NK-92 (cell line): ENCODE results near the gene RFESD.

Experiments used
- DNase-seq: peaks from one replicate; lab custom pipeline; 2025; ENCODE audit not compliant: unreplicated experiment; lab: John Stamatoyannopoulos, UW

The RFESD gene

DNA sequence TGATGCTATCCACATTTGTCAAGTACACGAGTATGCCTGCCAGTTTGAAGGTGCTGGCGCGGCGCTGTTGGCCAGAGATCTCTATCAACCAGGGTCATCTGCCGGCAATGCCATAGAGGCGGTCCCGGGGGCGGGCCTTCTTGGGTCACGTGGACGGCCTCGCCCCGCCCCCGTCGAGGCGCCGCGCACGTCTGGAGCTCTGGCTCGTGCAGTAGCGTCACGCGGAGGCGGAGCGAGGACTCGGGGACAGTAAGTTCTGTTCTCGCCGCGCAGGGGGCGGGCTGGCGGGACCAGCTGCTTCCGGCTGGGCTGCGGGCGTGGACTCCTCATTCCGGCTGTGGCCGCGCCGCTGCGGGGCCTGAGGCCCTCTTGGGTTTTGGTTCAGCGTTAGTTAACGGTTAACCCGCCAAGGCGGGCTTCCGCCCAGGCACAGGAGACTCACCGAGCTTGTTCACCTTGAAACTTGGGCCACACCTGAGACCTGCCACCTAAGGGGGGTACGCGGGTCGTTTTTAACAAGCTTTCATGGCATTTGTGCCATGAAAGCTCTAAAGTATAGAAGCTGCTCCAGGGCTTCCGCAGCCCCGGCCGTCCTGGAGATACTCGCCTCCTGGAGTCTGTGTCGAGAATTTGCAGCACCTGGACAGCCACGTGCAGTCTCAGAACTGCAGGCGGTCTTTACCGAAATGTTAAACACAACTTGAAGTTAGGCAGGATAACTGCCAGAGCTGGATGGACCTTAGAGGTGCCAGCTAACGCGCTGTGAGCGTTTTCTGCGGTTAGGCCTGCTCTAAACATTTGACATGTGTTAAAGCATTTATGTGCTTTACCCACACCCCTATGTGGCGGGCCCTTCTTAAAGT lies at the start of gene RFESD:
Gene RFESD, plus strand, starts transcription at position 209 of the 863 bp plus-strand sequence. CDS start 5,495 bp downstream, outside the sequence.
- DNase-seq, result peak; percentile 31

- no peak for DNase-seq
Measured at GRCh38 chr5:95599252-95599651, 47.3 kb upstream of the RFESD start.

GRCh38 chr5:95600557-95600956 lies 46.0 kb upstream of the RFESD start:
- no peak for DNase-seq

DNA sequence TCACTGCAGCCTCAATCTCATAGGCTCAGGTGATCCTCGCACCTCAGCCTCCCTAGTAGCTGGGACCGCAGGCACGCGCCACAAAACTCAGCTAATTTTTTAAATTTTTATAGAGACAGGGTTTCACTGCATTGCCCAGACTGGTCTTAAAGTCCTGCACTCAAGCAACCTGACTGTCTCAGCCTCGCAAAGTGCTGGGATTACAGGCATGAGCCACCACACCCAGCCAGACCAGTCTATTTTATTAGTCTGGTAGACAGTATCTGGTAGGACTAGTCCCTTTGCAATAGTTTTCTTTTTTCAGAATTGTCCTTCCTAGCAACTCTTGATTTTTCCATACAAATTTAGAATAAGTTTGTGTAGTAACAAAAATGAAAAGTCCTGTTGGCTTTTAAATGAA lies 40.8 kb upstream of the RFESD start:
- DNase-seq, result no peak

DNA sequence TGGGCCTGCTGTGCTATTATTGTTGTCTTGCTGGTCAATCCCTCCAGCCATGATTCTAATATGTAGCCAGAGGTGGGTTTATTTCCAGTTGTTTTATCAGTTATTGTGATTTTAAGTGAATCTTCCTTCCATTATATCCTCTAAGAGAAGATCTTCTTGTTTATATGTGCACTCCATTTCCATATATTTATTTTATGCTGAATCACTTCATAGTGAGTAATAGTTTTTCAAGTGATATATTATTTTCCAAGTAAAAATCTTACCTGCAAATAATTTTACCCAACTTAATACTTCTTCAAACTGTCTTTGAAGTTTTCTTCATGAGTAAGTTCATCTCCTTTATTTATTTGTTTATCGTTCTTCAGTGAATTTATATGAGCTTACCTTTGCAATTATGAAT lies 40.2 kb upstream of the RFESD start:
- DNase-seq, result no peak

GRCh38 chr5:95609711-95610110 lies 36.9 kb upstream of the RFESD start:
- DNase-seq, result no peak

GRCh38 chr5:95610546-95610945 lies 36.0 kb upstream of the RFESD start:
- no peak for DNase-seq

DNA sequence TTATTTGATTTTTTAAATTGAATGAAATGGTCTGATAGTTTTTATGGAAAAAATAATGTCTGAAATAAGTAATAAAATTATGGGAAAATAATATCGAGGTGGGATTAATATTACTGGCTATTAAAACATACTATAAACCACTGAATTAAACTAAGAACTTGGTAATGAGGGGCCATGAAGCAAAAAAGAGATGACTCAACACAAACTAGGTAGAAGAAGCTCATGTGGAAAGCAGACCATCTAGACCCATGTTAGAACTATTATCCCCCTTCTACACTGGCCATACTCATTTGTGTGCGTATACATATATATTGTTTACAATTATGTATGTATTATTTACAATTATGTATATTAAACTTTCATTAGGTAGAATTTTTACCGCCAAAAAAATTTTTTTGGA lies 35.2 kb upstream of the RFESD start:
- no peak for DNase-seq

GRCh38 chr5:95613514-95613913 lies 33.1 kb upstream of the RFESD start:
- DNase-seq, result no peak

GRCh38 chr5:95615164-95615467 lies 31.5 kb upstream of the RFESD start:
- DNase-seq, result no peak

GRCh38 chr5:95617057-95617456 lies 29.5 kb upstream of the RFESD start:
- no peak for DNase-seq

GRCh38 chr5:95619096-95619495 lies 27.5 kb upstream of the RFESD start:
- no peak for DNase-seq

DNA sequence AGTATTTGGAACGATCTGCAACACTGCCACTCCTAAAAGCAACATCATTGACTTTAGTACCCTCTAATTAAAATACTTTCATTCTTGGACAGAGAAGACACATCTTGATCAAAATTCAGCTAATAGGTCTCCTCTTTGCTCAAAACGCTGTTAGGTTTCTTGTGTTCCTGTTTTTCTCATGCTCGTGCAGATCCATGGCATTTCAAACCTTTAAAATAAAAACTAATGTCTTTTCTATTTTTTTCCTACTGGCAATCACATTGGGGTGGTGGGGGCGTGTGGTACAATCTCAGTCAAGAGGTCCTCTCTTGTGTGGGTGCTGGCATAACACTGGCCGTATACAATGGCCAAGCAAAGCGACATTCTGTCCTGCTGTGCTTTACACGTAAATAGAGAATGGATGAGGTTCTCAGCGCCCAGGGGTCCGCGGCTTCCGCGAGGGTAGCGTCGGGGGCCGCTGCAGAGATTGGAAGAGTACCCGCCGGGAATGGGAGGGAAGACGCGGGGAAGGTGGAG lies 27.0 kb upstream of the RFESD start:
- no peak for DNase-seq

GRCh38 chr5:95620030-95620869 lies 26.3 kb upstream of the RFESD start, which contains the start of gene GPR150:
Gene GPR150, plus strand, starts transcription at chr5:95620087. Its CDS starts 189 bp downstream, at chr5:95620276.
- DNase-seq, result no peak

DNA sequence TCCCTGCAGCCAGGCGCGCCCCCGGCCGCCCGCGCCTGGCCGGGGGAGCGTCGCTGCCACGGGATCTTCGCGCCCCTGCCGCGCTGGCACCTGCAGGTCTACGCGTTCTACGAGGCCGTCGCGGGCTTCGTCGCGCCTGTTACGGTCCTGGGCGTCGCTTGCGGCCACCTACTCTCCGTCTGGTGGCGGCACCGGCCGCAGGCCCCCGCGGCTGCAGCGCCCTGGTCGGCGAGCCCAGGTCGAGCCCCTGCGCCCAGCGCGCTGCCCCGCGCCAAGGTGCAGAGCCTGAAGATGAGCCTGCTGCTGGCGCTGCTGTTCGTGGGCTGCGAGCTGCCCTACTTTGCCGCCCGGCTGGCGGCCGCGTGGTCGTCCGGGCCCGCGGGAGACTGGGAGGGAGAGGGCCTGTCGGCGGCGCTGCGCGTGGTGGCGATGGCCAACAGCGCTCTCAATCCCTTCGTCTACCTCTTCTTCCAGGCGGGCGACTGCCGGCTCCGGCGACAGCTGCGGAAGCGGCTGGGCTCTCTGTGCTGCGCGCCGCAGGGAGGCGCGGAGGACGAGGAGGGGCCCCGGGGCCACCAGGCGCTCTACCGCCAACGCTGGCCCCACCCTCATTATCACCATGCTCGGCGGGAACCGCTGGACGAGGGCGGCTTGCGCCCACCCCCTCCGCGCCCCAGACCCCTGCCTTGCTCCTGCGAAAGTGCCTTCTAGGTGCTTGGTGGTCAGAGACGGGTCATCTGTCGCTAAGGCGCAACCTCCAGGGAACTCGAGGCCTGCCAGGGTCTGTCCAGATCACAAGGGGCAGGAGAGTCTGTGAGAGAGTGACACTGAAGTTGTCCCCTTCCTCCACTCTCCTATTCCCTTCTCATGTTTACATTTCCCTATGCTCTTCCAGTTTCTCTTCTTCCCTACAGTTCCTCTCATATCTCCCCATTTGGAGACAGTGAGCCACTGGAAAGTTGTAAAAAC lies 25.4 kb upstream of the RFESD start:
- DNase-seq, result no peak

DNA sequence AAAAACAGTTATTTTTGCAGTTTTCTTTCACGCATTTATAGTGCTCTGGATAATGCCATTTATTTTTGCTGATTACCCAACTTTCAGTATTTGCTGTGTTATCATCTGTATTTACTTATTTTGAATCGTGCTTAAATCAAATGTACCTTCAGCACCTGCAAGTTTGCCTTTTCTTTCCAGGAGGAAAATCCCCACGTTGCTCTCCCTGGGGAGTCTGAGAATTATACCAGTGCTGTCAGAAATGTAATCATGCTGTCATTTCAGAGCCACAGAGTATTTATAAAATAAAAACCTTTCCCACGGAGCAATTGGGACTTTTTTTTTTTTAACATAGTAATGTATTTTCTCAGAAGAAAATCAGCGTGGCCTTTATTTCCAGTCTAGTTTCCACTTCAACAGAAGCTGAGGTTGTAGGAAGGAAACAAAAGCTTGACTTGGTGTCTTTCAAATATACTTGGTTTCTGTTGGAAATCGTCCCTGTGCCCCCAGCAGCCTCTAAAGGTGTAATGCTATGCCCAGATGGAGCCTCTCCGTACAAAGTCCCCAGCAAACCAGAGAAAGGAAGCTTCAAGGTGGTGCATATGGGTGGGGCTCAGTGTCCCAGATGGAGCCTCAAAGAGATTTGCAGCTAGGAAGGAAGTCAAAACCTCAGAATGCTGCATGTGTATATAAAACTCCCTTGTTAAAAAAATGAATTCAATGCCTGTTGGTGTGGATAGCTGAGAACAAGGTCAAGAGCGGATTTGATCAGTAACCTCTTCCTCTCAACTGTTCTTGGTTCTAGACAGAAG lies 24.5 kb upstream of the RFESD start:
- no peak for DNase-seq

GRCh38 chr5:95623706-95624105 lies 22.9 kb upstream of the RFESD start:
- DNase-seq, result no peak

- DNase-seq, result no peak
Measured at GRCh38 chr5:95624368-95624767, 22.2 kb upstream of the RFESD start.

DNA sequence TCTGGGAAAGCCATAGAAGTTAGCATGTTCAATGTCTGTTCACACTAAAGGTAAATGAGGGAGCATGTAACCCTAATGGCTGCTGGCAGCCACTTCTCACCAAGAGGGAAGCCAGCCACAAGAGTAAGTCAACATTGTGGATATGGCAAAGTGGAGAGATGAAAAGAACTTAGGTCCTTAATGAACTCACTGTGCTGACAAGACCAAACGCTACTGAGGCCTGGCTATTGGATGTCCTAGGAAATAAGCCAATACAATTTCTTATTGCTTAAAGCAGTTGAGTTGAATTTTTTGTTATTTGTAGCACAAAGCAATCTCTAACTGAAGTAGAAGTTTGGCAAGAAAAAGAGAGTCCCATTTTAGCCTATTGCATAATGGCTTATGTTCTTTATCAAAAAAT lies 19.9 kb upstream of the RFESD start:
- no peak for DNase-seq
